ENCODE data around the gene EYA4.

Gene EYA4

GRCh38 chr6:133277228-133277899 lies 36.2 kb downstream of the EYA4 start:
- TF ChIP-seq CTCF (IDR thresholded peaks at IDR 0.05) = no peak
- H3K36me3 ChIP-seq = no peaks in the 10 kb centered on the region
- H3K9me3 ChIP-seq = no peaks in the 10 kb centered on the region
- H3K4me1 ChIP-seq = no peaks in the 10 kb centered on the region
- no peaks in the 10 kb centered on the region for H3K27me3 ChIP-seq
- no peak overlapping the region for H3K4me3 ChIP-seq
- no peak overlapping the region for H3K27ac ChIP-seq
- intact Hi-C loops (cut with DNase I; ENCODE audit: low total_unique reads) = no loop called here
- DNase-seq = no peak

GRCh38 chr6:133277900-133278545 lies 36.9 kb downstream of the EYA4 start:
- H3K9me3 ChIP-seq = no peaks in the 10 kb centered on the region
- H3K4me3 ChIP-seq = no peak overlapping the region
- H3K36me3 ChIP-seq = no peaks in the 10 kb centered on the region
- H3K27me3 ChIP-seq = no peaks in the 10 kb centered on the region
- intact Hi-C loops (cut with DNase I; ENCODE audit: low total_unique reads) = no loop called here
- no peak overlapping the region for H3K27ac ChIP-seq
- no peak for DNase-seq
- no peak for TF ChIP-seq CTCF (IDR thresholded peaks at IDR 0.05)
- H3K4me1 ChIP-seq = no peaks in the 10 kb centered on the region

- Histone ChIP-seq H3K4me3 (no peak overlapping the region), H3K9me3 (no peaks in the 10 kb centered on the region), H3K27ac (no peak overlapping the region), H3K4me1 (peaks cover 0 to 7% (median 0%) of the 10 kb centered on the region in 4 donors), H3K36me3 (no peaks in the 10 kb centered on the region), H3K27me3 (no peaks in the 10 kb centered on the region)
- intact Hi-C loops (cut with DNase I; ENCODE audit: low total_unique reads) = no loop called here
- no peak for TF ChIP-seq CTCF (IDR thresholded peaks at IDR 0.05)
- DNase-seq = no peak
These were observed 45.6 kb downstream of the EYA4 start for GRCh38 chr6:133286765-133287164.

GRCh38 chr6:133288662-133289061 lies 47.5 kb downstream of the EYA4 start:
- Histone ChIP-seq H3K9me3 (no peaks in the 10 kb centered on the region), H3K4me1 (peaks cover 0 to 17% (median 0%) of the 10 kb centered on the region in 4 donors)
- intact Hi-C loops (cut with DNase I; ENCODE audit: low total_unique reads) = no loop called here

GRCh38 chr6:133289733-133290306 lies 48.7 kb downstream of the EYA4 start:
- H3K4me1 ChIP-seq = peaks cover 0 to 17% (median 0%) of the 10 kb centered on the region in 4 donors
- no peaks in the 10 kb centered on the region for H3K9me3 ChIP-seq
- no peak overlapping the region for H3K27ac ChIP-seq
- H3K36me3 ChIP-seq = no peaks in the 10 kb centered on the region
- no peak for DNase-seq
- intact Hi-C loops (cut with DNase I; ENCODE audit: low total_unique reads) = no loop called here
- H3K27me3 ChIP-seq = no peaks in the 10 kb centered on the region
- TF ChIP-seq CTCF (IDR thresholded peaks at IDR 0.05) = no peak
- H3K4me3 ChIP-seq = no peak overlapping the region

More at GRCh38 chr6:133288662-133289061, 47.5 kb downstream of the EYA4 start:
- DNase-seq = no peak
- H3K27ac ChIP-seq = no peak overlapping the region
- no peaks in the 10 kb centered on the region for H3K27me3 ChIP-seq
- H3K36me3 ChIP-seq = no peaks in the 10 kb centered on the region
- no peak overlapping the region for H3K4me3 ChIP-seq
- TF ChIP-seq CTCF (IDR thresholded peaks at IDR 0.05) = no peak

Measured in tibial artery (tissue), 4 donors.